ENCODE measurements around the gene SLC25A20. TPM values are rescaled to one million over a fixed set of nuclear protein-coding genes. Genes with fewer than 3 reads are reported as not detected.
"Not testable (repeated sequence)": the region's sequence is repeated elsewhere in the genome, so short reads cannot be mapped to it uniquely, and the experiment has no call there.

Gene SLC25A20
- total RNA-seq, 2 donors from 2014 or later, result 10.8 to 19.5 TPM

DNA sequence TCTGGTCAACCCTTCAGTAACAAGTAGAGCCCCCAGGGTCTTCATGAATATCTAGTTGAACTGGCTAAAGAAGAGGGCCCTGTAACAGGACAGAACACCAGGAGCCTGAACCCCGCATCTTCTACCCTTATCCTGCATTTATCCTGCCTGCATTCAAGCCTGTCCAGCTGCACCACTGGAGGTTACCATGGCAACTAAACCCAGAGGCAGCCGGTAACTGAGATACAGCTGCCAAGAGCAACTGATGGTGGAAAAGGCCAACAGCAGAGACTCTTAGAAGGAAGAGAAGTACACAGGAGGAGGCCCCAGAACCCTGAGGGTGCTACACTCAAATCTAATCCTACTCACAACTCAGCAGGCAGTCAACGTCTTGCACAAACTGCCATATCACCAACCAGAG, 47.3 kb downstream of the SLC25A20 start:
- DNase-seq (ENCODE audit: low spot score), result no peak
- intact Hi-C loops (cut with DNase I), result no loop called here

DNA sequence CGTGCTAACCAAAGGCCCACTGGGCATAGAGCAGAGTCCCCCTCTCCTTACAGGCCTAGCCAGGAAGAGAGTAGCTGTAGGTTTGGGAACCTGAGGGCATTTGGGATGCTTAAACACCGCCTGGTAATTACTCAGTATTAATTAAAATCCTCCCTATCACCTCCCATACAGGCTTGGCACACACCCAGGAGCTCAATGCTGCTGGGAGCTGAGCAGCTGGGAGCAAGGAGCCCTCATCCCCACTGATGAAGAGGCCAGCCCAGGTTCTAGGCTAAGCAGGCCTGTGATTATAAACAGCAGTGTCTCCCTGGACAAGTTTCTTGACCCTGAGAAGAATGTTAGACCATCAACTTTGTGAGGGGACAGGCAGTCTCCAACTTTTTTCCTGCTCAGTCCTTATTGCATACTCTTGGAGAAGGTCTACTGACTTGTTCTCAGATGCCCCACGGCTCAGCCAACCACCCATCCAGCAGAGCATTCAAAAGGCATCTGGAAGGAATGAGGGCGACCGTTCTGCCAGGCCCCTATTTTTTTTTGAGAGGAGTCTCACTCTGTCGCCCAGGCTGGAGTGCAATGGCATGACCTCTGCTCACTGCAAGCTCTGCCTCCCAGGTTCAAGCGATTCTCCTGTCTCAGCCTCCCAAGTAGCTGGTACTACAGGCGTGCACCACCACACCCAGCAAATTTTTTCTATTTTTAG, 49.7 kb downstream of the SLC25A20 start:
- DNase-seq (ENCODE audit: low spot score), result peak; percentile 41
- intact Hi-C loops (cut with DNase I), result no loop called here

DNA sequence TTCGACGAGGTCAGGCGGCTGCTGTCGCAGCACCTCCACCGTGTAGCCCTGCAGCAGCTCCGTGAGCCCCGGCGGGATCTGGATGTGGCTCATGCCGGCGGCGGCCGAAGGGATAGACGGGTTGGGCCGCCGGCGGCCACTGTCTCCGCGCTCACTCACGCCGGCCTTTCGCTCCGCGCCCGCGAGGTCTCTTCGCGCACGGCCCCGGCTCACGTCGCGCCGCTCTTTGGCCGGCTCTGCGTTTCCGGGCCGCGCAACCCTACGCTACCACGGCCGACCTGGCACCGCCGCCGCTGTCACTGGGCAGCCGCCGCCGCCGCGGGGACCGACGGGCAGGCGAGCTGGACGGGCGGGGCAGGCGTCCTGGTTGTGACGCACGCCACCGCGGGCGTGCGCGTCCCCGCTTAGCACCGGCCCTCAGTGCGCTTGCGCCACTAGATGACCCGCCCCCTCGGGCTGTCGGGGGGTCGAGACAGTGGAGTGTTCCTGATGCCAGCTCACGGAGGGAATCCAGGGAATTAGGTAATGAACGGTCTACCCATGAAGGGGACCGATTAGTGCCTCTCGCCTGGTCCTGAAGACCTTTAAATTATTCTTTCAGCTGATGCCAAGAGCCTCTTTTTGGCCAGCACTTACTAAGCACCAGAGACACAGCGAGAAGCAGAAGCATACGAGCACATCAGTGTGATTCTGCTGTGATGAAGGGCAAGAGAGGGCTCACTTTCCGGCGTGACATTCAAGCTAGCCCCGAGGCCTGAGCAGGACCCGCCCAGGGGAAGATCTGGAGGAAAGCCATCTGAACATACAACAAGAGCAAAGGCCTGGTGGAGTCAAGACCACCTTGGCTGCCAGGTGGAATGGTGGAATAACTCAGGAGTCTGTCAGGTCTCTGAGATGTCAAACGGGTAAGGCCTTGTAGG, 50.9 kb downstream of the SLC25A20 start, which contains the start of gene PRKAR2A:
Gene PRKAR2A, minus strand, starts transcription at position 371 of the 920 bp plus-strand sequence. Its CDS starts 278 bp downstream, at position 93.
- peak; percentile 97 for DNase-seq (ENCODE audit: low spot score)
- intact Hi-C loops (cut with DNase I), result no loop called here

DNA sequence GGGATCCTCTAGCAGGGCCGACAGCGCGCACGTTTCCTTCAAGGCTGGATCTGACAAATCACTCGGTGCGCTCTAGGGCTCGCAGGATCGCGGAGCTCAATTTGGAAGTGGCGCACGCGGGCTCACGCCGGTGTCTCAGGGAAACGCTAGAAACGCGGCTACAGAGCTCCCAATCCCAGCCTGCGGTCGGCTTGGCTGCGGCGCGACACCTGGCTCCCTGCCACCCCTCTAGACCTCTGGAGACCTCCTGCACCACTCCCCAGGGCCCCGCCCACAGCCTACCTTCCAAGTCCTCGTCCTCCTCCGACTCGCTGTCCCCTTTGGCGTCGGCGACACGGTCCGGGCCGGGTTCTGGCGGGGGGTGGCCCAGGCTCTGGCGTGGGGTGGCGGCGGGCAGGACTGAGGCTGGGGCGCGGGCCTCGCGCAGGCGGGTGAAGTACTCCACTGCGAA, 51.6 kb downstream of the SLC25A20 start:
- intact Hi-C loops (cut with DNase I), result no loop called here
- DNase-seq (ENCODE audit: low spot score), result peak; percentile 93

DNA sequence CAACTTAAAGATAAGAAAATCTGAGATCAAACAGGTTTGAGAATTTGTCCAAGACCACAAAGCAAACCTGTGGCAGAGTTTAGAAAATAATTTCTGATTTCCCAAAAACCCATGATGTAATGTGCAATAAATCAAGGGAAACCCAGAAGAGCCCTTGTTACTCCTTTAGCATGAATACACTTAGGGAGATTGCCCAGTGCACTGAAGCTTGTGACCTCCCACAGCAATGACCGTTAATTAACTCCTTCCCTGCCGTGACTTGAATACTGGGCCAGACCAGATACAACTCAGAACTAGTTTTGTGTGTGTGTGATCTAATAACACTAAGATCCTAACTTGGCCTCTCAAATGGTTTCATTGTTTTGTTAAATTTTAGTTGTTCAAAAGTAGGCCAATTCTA, 53.5 kb downstream of the SLC25A20 start:
- peak; percentile 3 for DNase-seq (ENCODE audit: low spot score)
- intact Hi-C loops (cut with DNase I), result no loop called here

DNA sequence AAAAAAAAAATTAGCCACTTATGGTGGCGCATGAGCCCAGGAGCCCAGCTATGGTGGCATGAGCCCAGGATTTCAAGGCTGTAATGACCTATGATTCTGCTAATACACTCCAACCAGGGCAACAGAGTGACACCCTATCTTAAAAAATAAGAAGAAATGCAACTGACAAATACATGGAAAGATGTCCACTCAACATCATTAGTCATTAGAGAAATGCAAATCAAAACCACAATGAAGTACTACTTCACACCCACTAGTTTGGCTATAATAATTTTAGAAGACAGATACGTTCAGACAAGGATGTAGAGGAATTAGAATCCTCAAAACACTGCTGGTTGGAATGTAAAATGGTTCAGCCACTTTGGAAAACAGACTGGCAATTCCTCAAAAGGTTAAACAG, 61.5 kb downstream of the SLC25A20 start:
- intact Hi-C loops (cut with DNase I), result no loop called here
- no peak for DNase-seq (ENCODE audit: low spot score)

DNA sequence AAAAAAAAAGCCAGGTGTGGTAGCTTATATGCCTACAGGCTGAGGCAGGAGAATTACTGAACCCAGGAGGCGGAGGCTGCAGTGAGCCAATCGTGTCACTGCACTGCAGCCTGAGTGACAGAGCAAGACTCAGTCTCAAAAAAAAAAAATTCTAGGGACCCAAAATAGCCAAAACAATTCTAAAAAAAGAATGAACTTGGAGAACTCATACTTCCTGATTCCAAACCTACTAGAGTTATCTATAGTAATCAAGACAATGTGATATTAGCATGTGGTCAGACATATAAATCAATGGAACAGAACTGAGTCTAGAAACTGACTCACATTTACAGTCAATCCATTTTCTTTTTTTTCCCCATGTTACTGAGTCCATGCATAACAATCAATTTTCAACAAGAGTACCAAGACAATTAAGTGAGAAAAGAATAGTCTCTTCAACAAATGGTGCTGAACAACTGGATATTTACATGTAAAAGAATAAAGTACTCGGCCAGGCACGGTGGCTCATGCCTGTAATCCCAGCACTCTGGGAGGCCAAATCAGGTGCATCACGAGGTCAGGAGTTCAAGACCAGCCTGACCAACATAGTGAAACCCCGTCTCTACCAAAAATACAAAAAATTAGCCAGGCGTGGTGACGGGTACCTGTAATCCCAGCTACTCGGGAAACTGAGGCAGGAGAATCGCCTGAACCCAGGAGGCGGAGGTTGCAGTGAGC, 62.9 kb downstream of the SLC25A20 start:
- DNase-seq (ENCODE audit: low spot score), result peak; percentile 13
- intact Hi-C loops (cut with DNase I), result no loop called here

DNA sequence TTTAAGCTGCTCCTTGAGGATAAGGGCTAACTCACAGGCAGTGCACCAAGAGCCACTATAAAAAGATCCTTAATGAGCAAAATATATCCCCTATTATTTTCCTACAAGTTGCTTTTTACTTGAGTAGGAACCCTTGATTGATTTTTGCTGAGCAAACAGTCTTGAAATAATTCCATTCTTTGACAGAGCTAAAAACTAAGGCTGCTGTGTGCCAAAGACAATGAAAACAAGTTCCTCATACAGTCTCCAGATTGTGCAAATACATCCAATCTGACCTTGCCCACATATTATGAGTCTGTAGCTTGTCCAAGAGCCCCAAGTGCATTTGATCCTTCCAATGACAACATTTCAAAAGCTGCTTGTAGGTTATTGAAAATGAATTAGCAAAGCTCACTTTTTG, 66.0 kb downstream of the SLC25A20 start:
- intact Hi-C loops (cut with DNase I), result no loop called here

DNA sequence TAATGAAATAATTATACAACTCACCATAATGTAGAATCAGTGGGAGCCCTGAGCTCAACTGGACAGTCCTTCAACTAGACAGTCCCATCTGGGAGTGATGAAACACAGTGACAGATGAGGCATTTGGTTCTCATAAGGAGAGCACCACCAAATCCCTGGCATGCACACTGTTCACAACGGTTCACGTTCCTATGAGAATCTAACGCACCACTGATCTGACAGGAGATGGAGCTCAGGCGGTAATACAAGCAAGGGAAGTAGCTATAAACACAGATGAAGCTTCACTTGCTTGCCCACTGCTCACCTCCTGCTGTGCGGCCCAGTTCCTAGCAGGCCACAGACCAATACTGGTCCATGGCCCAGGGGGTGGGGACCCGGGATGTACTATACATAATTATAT, 68.0 kb downstream of the SLC25A20 start:
- intact Hi-C loops (cut with DNase I), result no loop called here

More for the DNA sequence above, 66.0 kb downstream of the SLC25A20 start:
- no peak for DNase-seq (ENCODE audit: low spot score)

DNA sequence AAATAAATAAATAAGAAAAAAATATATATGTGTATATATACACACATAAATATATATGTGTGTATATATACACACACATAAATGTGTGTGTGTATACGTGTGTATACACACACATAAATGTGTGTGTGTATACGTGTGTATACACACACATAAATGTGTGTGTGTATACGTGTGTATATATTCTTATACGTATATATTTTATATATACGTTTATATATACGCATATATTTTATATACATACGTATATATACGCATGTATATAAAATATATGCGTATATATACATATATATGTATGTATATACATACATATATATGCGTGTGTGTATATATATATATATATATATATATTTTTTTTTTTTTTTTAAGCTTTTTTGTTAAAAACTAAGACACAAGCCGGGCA, 69.2 kb downstream of the SLC25A20 start:
- DNase-seq (ENCODE audit: low spot score); intact Hi-C loops (cut with DNase I): not testable (repeated sequence)

More for the DNA sequence above, 68.0 kb downstream of the SLC25A20 start:
- DNase-seq (ENCODE audit: low spot score), result no peak

DNA sequence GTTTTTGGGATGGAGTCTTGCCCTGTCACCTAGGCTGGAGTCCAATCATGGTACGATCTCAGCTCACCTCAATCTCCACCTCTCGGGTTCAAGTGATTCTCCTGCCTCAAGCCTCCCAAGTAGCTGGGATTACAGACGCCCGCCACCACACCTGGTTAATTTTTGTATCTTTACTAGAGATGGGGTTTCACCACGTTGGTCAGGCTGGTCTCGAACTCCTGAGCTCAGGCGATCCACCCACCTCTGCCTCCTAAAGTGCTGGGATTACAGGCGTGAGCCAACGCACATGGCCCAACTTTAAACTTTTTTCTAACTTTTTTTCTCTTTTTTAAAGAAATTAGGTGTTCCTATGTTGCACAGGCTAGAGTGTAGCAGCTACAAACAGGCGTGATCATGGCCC, 70.8 kb downstream of the SLC25A20 start:
- DNase-seq (ENCODE audit: low spot score); intact Hi-C loops (cut with DNase I): not testable (repeated sequence)

DNA sequence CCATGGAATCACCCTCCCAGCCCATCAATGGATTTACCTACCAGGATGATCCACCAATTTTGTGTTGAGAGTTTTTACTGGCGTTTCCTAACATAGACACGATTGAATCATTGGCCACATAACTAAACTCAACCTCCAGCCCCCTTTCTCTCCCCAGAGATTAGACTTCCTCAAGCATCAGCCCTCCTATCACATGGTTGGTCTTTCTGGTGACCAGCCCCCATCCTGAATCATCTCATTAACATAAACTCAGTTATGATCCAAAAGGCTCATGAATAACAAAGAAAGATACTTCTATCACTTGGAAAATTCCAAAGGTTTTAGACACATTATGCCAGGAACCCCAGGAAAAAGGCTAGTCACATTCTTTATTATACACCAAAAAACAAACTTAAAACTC, 72.2 kb downstream of the SLC25A20 start:
- no peak for DNase-seq (ENCODE audit: low spot score)
- intact Hi-C loops (cut with DNase I), result no loop called here

DNA sequence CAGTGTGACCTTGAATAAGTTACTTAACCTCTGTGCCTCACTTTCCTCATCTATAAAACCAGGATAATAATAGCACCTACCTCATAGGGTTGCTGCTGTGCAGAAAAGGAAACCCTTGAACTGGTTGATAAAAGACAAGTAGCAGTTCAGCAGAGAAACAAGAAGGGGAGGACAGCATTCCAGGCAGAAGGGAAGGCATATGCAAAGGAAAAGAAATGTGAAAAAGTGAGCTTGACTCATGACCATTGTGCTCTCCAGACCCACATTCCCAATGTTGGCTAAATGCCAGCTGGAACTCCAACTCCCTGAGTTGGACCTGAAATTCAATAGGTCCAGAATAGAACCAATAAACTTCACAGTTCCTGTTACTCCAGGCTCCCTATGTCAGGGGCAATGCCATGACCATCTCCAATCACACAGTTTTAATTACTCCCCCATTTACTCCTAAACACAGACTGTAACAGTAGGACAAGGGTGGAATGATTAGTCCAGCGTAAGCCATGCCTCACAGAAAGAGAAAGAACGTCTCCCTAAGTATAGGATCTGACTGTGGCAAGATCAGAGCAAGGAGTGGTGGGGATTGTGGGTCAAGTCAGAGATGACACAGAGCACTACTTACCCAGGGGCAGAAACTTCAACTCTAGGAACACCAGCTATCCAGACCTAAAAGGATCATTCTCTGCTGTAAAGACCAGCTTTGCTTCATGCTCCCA, 77.9 kb downstream of the SLC25A20 start:
- intact Hi-C loops (cut with DNase I), result no loop called here
- DNase-seq (ENCODE audit: low spot score), result no peak

DNA sequence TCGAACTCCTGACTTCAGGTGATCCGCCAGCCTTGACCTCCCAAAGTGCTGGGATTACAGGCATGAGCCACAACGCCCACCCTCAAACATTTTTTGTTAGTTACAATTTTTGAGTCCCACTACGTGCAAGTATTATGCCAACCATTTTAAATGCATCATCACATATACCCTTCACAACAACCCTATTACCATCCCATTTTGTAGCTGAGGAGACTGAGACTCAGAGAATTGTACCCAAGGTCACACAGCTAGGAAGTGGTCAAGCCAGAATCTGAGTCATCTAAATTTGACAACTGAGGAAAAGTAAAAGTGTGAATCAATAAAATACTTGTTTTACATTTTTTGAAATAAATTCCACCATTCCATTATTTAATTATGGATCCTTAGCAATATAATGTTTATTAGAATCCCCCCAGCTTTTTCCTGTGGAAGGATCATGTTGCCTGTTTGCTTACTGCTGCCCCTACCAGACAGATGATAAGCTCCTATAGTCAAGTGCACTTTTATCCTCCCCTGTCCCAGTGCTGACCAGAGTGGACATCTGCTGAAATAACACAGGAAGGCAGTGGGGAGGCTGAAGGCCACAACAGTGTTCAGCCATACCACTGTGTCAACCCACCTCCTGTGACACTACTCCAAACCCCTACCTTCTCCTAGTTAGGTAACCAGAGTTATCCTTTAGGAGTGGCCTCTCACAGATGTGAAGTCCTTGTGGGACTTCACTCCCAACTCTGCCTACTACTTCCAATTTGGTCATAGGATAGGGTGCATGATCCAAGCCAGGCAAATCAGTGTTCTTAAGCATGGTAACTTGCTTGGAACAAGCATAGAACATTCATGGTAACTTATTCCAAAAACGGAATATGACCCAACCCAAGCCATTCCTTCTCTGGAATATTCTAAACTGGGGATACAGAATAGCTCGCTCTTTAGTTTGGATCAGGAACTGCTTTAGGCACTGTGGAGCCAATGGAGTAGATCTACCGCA, 79.2 kb downstream of the SLC25A20 start:
- intact Hi-C loops (cut with DNase I), result no loop called here
- no peak for DNase-seq (ENCODE audit: low spot score)

DNA sequence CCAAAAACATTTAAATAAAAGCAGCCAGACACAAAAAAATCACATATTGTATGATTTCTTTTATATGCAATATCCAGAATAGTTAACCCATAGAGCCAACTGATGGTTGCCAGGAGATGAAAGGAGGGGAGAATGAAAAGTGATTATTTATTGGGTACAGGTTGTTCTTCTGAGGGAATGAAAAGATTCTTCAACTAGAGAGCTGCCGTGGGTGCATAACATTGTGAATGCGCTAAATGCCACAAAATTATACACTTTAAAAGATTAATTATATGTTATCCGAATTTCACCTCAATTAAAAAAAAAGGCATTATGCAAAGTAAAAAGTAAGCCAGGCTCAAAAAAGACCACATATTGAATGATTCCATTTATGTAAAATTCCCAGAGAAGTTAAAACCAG, 87.2 kb downstream of the SLC25A20 start:
- no peak for DNase-seq (ENCODE audit: low spot score)
- intact Hi-C loops (cut with DNase I), result no loop called here

Data from posterior vena cava (tissue), 2 donors.